Measurements from ENCODE around the gene PLOD3. TPM values are rescaled to one million over a fixed set of nuclear protein-coding genes. Genes with fewer than 3 reads are reported as not detected.

Gene PLOD3
- total RNA-seq, 1 experiment from 2014 or later: 74.5 TPM

DNA sequence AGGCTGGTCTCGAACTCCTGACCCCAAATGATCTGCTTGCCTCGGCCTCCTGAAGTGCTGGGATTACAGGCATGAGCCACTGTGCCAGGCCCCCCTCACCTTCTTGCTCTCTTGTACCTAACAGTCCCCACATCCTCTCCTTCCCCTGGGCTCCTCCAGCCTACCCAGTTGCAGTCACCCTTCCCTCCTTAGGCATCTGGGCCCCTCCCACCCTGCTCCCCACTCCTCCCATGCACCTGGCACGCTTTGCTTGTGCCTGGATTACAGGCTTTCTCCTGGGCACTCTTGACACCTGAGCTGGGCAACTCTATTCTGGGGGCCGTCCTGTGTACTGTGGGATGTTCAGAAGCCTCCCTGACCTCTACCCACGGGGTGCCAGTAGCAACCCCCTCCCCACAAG, 17.3 kb upstream of the PLOD3 start:
- Histone ChIP-seq H3K79me2 (ENCODE audit: insufficient read depth, low read length) (no peaks in the 10 kb centered on the region), H3K56ac (ENCODE audit: insufficient read length, low read depth, low read length) (no peak overlapping the region), H3K23me2 (ENCODE audit: insufficient read length, low read depth, low read length, poor library complexity, severe bottlenecking) (no peaks in the 10 kb centered on the region), H2AK5ac (ENCODE audit: insufficient read length, low read length) (no peak overlapping the region), H3K18ac (ENCODE audit: insufficient read length, low read depth, low read length) (no peak overlapping the region), H3K9ac (ENCODE audit: extremely low read depth, insufficient read length, low read length) (no peak overlapping the region), H4K8ac (replicated peaks; ENCODE audit: insufficient read length, low read depth, low read length) (no peak overlapping the region), H3K9me3 (ENCODE audit: control insufficient read depth, low read depth, low read length) (no peaks in the 10 kb centered on the region), H4K91ac (ENCODE audit: insufficient read length, low read depth, low read length) (no peak overlapping the region), H2BK5ac (ENCODE audit: insufficient read length, low read length) (no peak overlapping the region), H2BK12ac (ENCODE audit: insufficient read length, low read depth, low read length) (no peak overlapping the region), H2BK120ac (ENCODE audit: low read depth, low read length, poor library complexity, severe bottlenecking) (no peak overlapping the region), H3K27ac (ENCODE audit: insufficient read length, low read depth, low read length) (no peak overlapping the region), H3K4me1 (ENCODE audit: insufficient read depth, low read length) (0 out of 2 replicates have a peak, but pooled peaks cover 3% of the 10 kb centered on the region), H4K5ac (ENCODE audit: insufficient read length, low read depth, low read length) (no peak overlapping the region), H3K4me2 (ENCODE audit: insufficient read depth, insufficient read length, low read length) (no peak overlapping the region), H2BK20ac (ENCODE audit: low read depth, low read length, poor library complexity, severe bottlenecking) (no peak overlapping the region), H2BK15ac (ENCODE audit: low read depth, low read length) (no peak overlapping the region), H3K27me3 (ENCODE audit: insufficient read depth, low read length) (no peaks in the 10 kb centered on the region), H4K20me1 (ENCODE audit: control insufficient read depth, insufficient read depth, insufficient read length) (no peaks in the 10 kb centered on the region), H3K79me1 (ENCODE audit: insufficient read depth, low read depth, low read length, poor library complexity, severe bottlenecking) (no peaks in the 10 kb centered on the region), H3K14ac (ENCODE audit: insufficient read depth, low read length) (no peak overlapping the region), H3K23ac (ENCODE audit: insufficient read length, low read depth, low read length) (no peak overlapping the region), H2AFZ (ENCODE audit: low read length) (no peak overlapping the region), H3T11ph (ENCODE audit: low read length) (no peak overlapping the region), H3K4ac (ENCODE audit: low read depth, low read length) (no peak overlapping the region)
- no peaks in the 10 kb centered on the region for H3K9me3 Mint-ChIP-seq
- H3K4me1 Mint-ChIP-seq: peaks cover 21 to 39% of the 10 kb centered on the region in 2 experiments
- WGBS (ENCODE audit: extremely low coverage, insufficient read length, low lambda C conversion rate): no CpG with 5 or more reads among the region's 5 CpGs
- no peak for TF ChIP-seq CTCF (conservative IDR thresholded peaks at IDR 0.05)
- peaks cover 0 to 22% (median 0%) of the 10 kb centered on the region in 3 experiments; a peak in 4 of 7 replicates for H3K36me3 Mint-ChIP-seq (ENCODE audit: insufficient read depth in 1 of 3, low read depth in 3 of 3)
- peak overlapping the region; percentile 4 to 46; a peak in 2 of 5 replicates for H3K4me3 Mint-ChIP-seq
- H3K27me3 Mint-ChIP-seq (ENCODE audit: low read depth): no peaks in the 10 kb centered on the region
- no peak for DNase-seq
- H3K27ac Mint-ChIP-seq: peak overlapping the region in 1 of 3 experiments; percentile 20; a peak in 1 of 7 replicates

All from H9 (cell line).